GM12873 (cell line): ENCODE data around the gene LRRC25.

Experiments
- CTCF ChIP-seq: IDR thresholded peaks from 2 replicates; pipeline ENCODE4 v1.5.1; 2012; ENCODE audit warnings: low read depth, mild to moderate bottlenecking, moderate library complexity, low read length, control low read depth; ENCODE audit not compliant: insufficient read depth; ENCODE audit errors: missing control alignments

Gene LRRC25

GRCh38 chr19:18396471-18397241, 766 bp downstream of the LRRC25 start:
- TF ChIP-seq CTCF: no peak

- TF ChIP-seq CTCF: no peak
These were observed 3.6 kb downstream of the LRRC25 start for GRCh38 chr19:18393836-18394235.

- no peak for TF ChIP-seq CTCF
These were observed 4.5 kb downstream of the LRRC25 start for GRCh38 chr19:18392926-18393325.

- TF ChIP-seq CTCF: no peak
These were observed 5.0 kb downstream of the LRRC25 start for GRCh38 chr19:18392417-18392816.

GRCh38 chr19:18391509-18392075, 5.8 kb downstream of the LRRC25 start:
- no peak for TF ChIP-seq CTCF

- TF ChIP-seq CTCF: no peak
These were observed 7.1 kb downstream of the LRRC25 start for GRCh38 chr19:18390065-18390907.

- no peak for TF ChIP-seq CTCF
These were observed 7.7 kb downstream of the LRRC25 start for GRCh38 chr19:18389726-18390064.
